Right lobe of liver (tissue), 6 donors: ENCODE measurements around the gene FAM3A. TPM values are rescaled to one million over a fixed set of nuclear protein-coding genes. Genes with fewer than 3 reads are reported as not detected.

ENCODE experiments used
- ATAC-seq, 4 donors: fragments of 200-7000 bp; cut with Tn5 transposase; one replicate each; pipeline ENCODE4 v1.9.1; 2020; ENCODE audit warnings: mild to moderate bottlenecking in 4 of 4, moderate library complexity in 4 of 4
- DNase-seq, 3 donors: peaks; one replicate each; pipeline ENCODE4 v3.0.0-alpha.2; 2020
- H3K27ac ChIP-seq, 3 donors: fragments of 200-600 bp; one replicate each; pipeline ENCODE4 v1.8.0; 2022
- H3K27me3 ChIP-seq, 2 donors: fragments of 200-600 bp; one replicate each; pipeline ENCODE4 v1.8.0; 2022
- H3K36me3 ChIP-seq, 4 donors: fragments of 200-600 bp; sonication (generic) in 1 of 4; one replicate each; pipeline versions ENCODE4 v1.5.1 to v1.8.0; 2017 to 2022; ENCODE audit warnings: control low read depth in 1 of 4
- H3K4me1 ChIP-seq, 4 donors: fragments of 200-600 bp; sonication (generic) in 1 of 4; one replicate each; pipeline versions ENCODE4 v1.5.1 to v1.8.0; 2017 to 2022; ENCODE audit warnings: control low read depth in 1 of 4
- H3K4me3 ChIP-seq, 3 donors: fragments of 200-600 bp; one replicate each; pipeline ENCODE4 v1.8.0; 2022
- H3K9me3 ChIP-seq, 4 donors: fragments of 200-600 bp; sonication (generic) in 1 of 4; one replicate each; pipeline versions ENCODE4 v1.5.1 to v1.8.0; 2017 to 2022; ENCODE audit warnings: control low read depth in 1 of 4
- CTCF ChIP-seq, 4 donors: fragments of 200-600 bp in 3 of 4; fragments of 450-650 bp in 1 of 4; IDR thresholded peaks; one replicate each; pipeline versions ENCODE4 v1.5.1 to v1.8.0; 2016 to 2022; ENCODE audit warnings: antibody characterized with exemption in 4 of 4, mild to moderate bottlenecking in 2 of 4
- POLR2A ChIP-seq: fragments of 450-650 bp; IDR thresholded peaks from one replicate; pipeline ENCODE4 v1.6.1; 2017; ENCODE audit warnings: antibody characterized with exemption, mild to moderate bottlenecking
- WGBS: methylation state at CpG from one replicate; pipeline ENCODE4 v1.1.6; 2018; ENCODE audit warnings: low coverage, low lambda C conversion rate; ENCODE audit not compliant: insufficient coverage; ENCODE audit errors: missing lambda C conversion rate; 5-methylcytosine and 5-hydroxymethylcytosine counted together
- intact Hi-C, 2 donors: fragments of 100-400 bp; cut with DNase I; formaldehyde crosslinking; loops; one replicate each; pipeline versions ENCODE4 v1.11.2 to v1.14.1; 2022
- total RNA-seq, 6 experiments: library from RNA; depleted of rRNA in 2 of 6; stranded (reverse); fragments of >200 nt in 2 of 6; fragmentation: NEBNext Ultra II Directional in 3 of 6; extraction: Animal tissue kit (Norgen Biotek cat#: 25700) in 3 of 6; gene quantifications; one replicate each; pipeline versions ENCODE4 v1.1.0 to v1.2.4, GENCODE V29; 2016 to 2023
- donor health status: DM: no; HTN: yes; CAD: no.
- donor health status: DM: no; HTN: no; CAD: no.
- donor health status: DM: no; HTN: no; CAD: no.
- donor health status: DM: no; HTN: yes; CAD: no.
- donor health status: DM: no; HTN: yes; CAD: no.

FAM3A gene
- total RNA-seq, 6 experiments from 2014 or later: 23.5 to 44.2 (median 34.9) TPM

GRCh38 chrX:154468217-154468616 lies 47.8 kb downstream of the FAM3A start:
- no peaks in the 10 kb centered on the region for H3K4me1 ChIP-seq
- 95% methylated on average over 7 of the region's 23 CpGs for WGBS
- intact Hi-C loops: no loop called here
- no peak for ATAC-seq
- no peaks in the 10 kb centered on the region for H3K27me3 ChIP-seq
- TF ChIP-seq CTCF (IDR thresholded peaks at IDR 0.05): no peak
- TF ChIP-seq POLR2A: no peak
- H3K9me3 ChIP-seq: no peaks in the 10 kb centered on the region
- no peak overlapping the region for H3K4me3 ChIP-seq
- peak in 1 of 3 donors; percentile 13 for DNase-seq
- no peaks in the 10 kb centered on the region for H3K36me3 ChIP-seq
- H3K27ac ChIP-seq: no peak overlapping the region

- intact Hi-C loops: no loop called here
- 87% methylated on average over 3 of the region's 21 CpGs for WGBS
- Histone ChIP-seq H3K27me3 (no peaks in the 10 kb centered on the region), H3K4me1 (no peaks in the 10 kb centered on the region), H3K4me3 (no peak overlapping the region), H3K36me3 (no peaks in the 10 kb centered on the region), H3K27ac (no peak overlapping the region), H3K9me3 (no peaks in the 10 kb centered on the region)
- no peak for ATAC-seq
- peak in 1 of 3 donors; percentile 12 for DNase-seq
- TF ChIP-seq POLR2A (no peak), CTCF (IDR thresholded peaks at IDR 0.05) (no peak)
Measured at GRCh38 chrX:154467556-154467955, 48.5 kb downstream of the FAM3A start.

GRCh38 chrX:154466907-154467306 lies 49.1 kb downstream of the FAM3A start:
- TF ChIP-seq POLR2A (no peak), CTCF (IDR thresholded peaks at IDR 0.05) (no peak)
- no peak overlapping the region for H3K4me3 ChIP-seq
- DNase-seq (peak in 1 of 3 donors; percentile 12), ATAC-seq (no peak)
- no peak overlapping the region for H3K27ac ChIP-seq
- intact Hi-C loops: no loop called here
- H3K4me1 ChIP-seq: no peaks in the 10 kb centered on the region
- no peaks in the 10 kb centered on the region for H3K36me3 ChIP-seq
- H3K27me3 ChIP-seq: no peaks in the 10 kb centered on the region
- no CpG with 5 or more reads among the region's 15 CpGs for whole genome bisulfite sequencing
- no peaks in the 10 kb centered on the region for H3K9me3 ChIP-seq

- no peaks in the 10 kb centered on the region for H3K9me3 ChIP-seq
- H3K27ac ChIP-seq: no peak overlapping the region
- intact Hi-C loops: no loop called here
- TF ChIP-seq POLR2A (no peak), CTCF (IDR thresholded peaks at IDR 0.05) (no peak)
- no peak overlapping the region for H3K4me3 ChIP-seq
- no CpG with 5 or more reads among the region's 32 CpGs for WGBS
- H3K27me3 ChIP-seq: no peaks in the 10 kb centered on the region
- no peaks in the 10 kb centered on the region for H3K4me1 ChIP-seq
- ATAC-seq (no peak), DNase-seq (no peak)
- H3K36me3 ChIP-seq: no peaks in the 10 kb centered on the region
Measured at GRCh38 chrX:154466036-154466435, 50.0 kb downstream of the FAM3A start.

GRCh38 chrX:154465601-154466000 lies 50.4 kb downstream of the FAM3A start:
- TF ChIP-seq POLR2A: no peak
- no peak for TF ChIP-seq CTCF (IDR thresholded peaks at IDR 0.05)
- no peak for DNase-seq
- Histone ChIP-seq H3K9me3 (no peaks in the 10 kb centered on the region), H3K27ac (no peak overlapping the region), H3K27me3 (no peaks in the 10 kb centered on the region), H3K4me1 (no peaks in the 10 kb centered on the region), H3K36me3 (no peaks in the 10 kb centered on the region), H3K4me3 (no peak overlapping the region)
- no CpG with 5 or more reads among the region's 14 CpGs for WGBS
- intact Hi-C loops: no loop called here
- no peak for ATAC-seq
